GM10266 (cell line): ENCODE measurements around the gene SPATA6.

Experiments
- DNase-seq: peaks from one replicate; pipeline ENCODE4 v3.0.0; 2012; ENCODE audit errors: extremely low spot score
- TF ChIP-seq, protein P1 (sequence below): IDR thresholded peaks from 2 replicates; pipeline ENCODE4 v1.5.1; 2012; ENCODE audit warnings: mild to moderate bottlenecking, low read depth; ENCODE audit not compliant: control insufficient read depth, insufficient read depth; ENCODE audit errors: missing control alignments

SPATA6 gene

DNA sequence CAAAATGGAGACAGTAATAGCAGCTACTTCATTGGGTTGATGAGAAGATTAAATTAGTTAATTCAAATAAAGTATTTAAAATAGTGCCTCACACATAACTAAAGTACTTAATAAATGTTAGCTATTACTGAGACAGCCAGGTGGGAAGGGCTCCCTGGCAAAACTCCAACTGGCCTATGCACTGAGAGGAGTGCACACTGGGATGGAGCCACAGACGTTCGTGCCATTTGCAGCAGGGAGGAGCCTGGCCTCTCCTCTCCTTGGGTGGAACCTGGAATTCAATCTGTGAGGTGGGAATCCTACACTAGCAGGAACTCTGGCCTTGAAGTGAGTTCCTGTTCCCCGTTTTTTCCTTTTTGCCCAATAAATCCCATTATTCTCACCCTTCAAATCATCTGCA, 221.4 kb downstream of the SPATA6 start:
- DNase-seq: no peak

GRCh38 chr1:48249868-48250267, 222.1 kb downstream of the SPATA6 start:
- DNase-seq: no peak
- TF ChIP-seq, protein P1, sequence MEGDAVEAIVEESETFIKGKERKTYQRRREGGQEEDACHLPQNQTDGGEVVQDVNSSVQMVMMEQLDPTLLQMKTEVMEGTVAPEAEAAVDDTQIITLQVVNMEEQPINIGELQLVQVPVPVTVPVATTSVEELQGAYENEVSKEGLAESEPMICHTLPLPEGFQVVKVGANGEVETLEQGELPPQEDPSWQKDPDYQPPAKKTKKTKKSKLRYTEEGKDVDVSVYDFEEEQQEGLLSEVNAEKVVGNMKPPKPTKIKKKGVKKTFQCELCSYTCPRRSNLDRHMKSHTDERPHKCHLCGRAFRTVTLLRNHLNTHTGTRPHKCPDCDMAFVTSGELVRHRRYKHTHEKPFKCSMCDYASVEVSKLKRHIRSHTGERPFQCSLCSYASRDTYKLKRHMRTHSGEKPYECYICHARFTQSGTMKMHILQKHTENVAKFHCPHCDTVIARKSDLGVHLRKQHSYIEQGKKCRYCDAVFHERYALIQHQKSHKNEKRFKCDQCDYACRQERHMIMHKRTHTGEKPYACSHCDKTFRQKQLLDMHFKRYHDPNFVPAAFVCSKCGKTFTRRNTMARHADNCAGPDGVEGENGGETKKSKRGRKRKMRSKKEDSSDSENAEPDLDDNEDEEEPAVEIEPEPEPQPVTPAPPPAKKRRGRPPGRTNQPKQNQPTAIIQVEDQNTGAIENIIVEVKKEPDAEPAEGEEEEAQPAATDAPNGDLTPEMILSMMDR: no peak

More for the DNA sequence above, 221.4 kb downstream of the SPATA6 start:
- TF ChIP-seq, protein P1: no peak

- TF ChIP-seq, protein P1: no peak
- DNase-seq: no peak
Observed at GRCh38 chr1:48248356-48248755, 223.6 kb downstream of the SPATA6 start.

DNA sequence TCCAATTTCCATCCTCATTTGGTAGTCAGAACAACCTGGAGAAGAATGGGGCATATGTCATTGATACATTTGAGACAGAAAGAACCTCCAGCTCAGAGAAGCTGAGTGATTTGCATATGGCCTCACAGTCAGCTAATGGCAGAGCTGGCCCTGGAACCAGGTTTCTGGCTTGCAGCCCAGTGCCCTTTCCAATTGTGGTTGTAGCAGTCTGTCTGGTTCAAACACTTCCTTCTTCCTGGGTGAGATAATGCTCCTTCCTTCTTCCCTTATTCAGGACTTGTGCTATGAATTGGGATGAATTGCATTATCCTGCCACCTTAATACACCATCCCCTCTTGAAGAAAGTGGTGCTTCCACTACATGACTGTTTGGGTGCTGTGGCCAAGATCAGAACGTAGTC, 225.3 kb downstream of the SPATA6 start:
- no peak for DNase-seq
- TF ChIP-seq, protein P1: no peak
